Erythroblast (primary cell): Measurements from ENCODE around the gene CRY1.

ENCODE experiments used
- GATA1 ChIP-seq: IDR thresholded peaks from 2 replicates; pipeline ENCODE4 v1.6.1; 2011; ENCODE audit warnings: low read depth, mild to moderate bottlenecking, control low read depth, low read length, moderate library complexity
- POLR2A ChIP-seq: IDR thresholded peaks from 2 replicates; pipeline ENCODE4 v1.6.1; 2011; ENCODE audit warnings: mild to moderate bottlenecking, low read length

- TF ChIP-seq POLR2A (no peak), GATA1 (no peak)
These were observed 506 bp downstream of the CRY1 start for GRCh38 chr12:107092669-107093416.
